ENCODE measurements around the gene ZNF580.

Gene ZNF580

GRCh38 chr19:55681131-55682092, 40.6 kb downstream of the ZNF580 start:
- DNase-seq = no peak

GRCh38 chr19:55683449-55684261, 42.9 kb downstream of the ZNF580 start:
- DNase-seq = no peak

- DNase-seq = no peak
Observed at GRCh38 chr19:55684946-55685681, 44.3 kb downstream of the ZNF580 start.

- DNase-seq = no peak
Observed at GRCh38 chr19:55685776-55686175, 45.0 kb downstream of the ZNF580 start.

GRCh38 chr19:55686311-55687050, 45.7 kb downstream of the ZNF580 start:
- DNase-seq = no peak

- DNase-seq = no peak
Observed at GRCh38 chr19:55687281-55688201, 46.7 kb downstream of the ZNF580 start.

- no peak for DNase-seq
Observed at GRCh38 chr19:55688422-55689218, 47.8 kb downstream of the ZNF580 start.

- no peak for DNase-seq
Observed at GRCh38 chr19:55689411-55690108, 48.8 kb downstream of the ZNF580 start.

- no peak for DNase-seq
Observed at GRCh38 chr19:55690109-55690768, 49.4 kb downstream of the ZNF580 start.

- DNase-seq = no peak
Observed at GRCh38 chr19:55690769-55691545, 50.2 kb downstream of the ZNF580 start.

- DNase-seq = no peak
Observed at GRCh38 chr19:55691561-55692481, 51.0 kb downstream of the ZNF580 start.

- no peak for DNase-seq
Observed at GRCh38 chr19:55692681-55693081, 51.9 kb downstream of the ZNF580 start.
